IMR-90 (cell line): ENCODE results near the gene PAF1. TPM values are rescaled to one million over a fixed set of nuclear protein-coding genes. Genes with fewer than 3 reads are reported as not detected.

Source experiments
- ATAC-seq: fragments of 200-7000 bp; cut with Tn5 transposase; 2 replicates; pipeline ENCODE4 v1.9.1; 2020; ENCODE audit warnings: low read depth, mild to moderate bottlenecking, moderate library complexity
- BruUV-seq: library from RNA; stranded (reverse); fragments of 400-500 nt; replicated peaks from 2 replicates; lab custom pipeline; 2021; lab: Mats Ljungman, UMichigan
- CTCF ChIA-PET: fragments of 300-600 bp; formaldehyde crosslinking; extraction: SDS; loops from one replicate; lab custom pipeline; 2021; ENCODE audit warnings: antibody characterized with exemption; lab: Yijun Ruan, JAX
- POLR2A ChIA-PET: fragments of 300-600 bp; sonication (Branson Sonifier 250); formaldehyde crosslinking; loops from one replicate; lab custom pipeline; 2022; ENCODE audit warnings: antibody characterized with exemption; ENCODE audit not compliant: unreplicated experiment; lab: Charles Lee
- DNase-seq: peaks from one replicate; pipeline ENCODE4 v3.0.0; 2013
- H2AFZ ChIP-seq: replicated peaks from 2 replicates; pipeline ENCODE3; 2013; ENCODE audit warnings: low read length, mild to moderate bottlenecking; ENCODE audit not compliant: poor library complexity
- H2AK5ac ChIP-seq: 2 replicates; pipeline ENCODE4 v1.6.1; 2013; ENCODE audit warnings: low read depth, low read length, inconsistent platforms
- H2AK9ac ChIP-seq: replicated peaks from 2 replicates; pipeline ENCODE3; 2013; ENCODE audit warnings: mild to moderate bottlenecking, low read depth, low read length, moderate library complexity; ENCODE audit not compliant: poor library complexity
- H2BK120ac ChIP-seq: 2 replicates; pipeline ENCODE4 v1.6.1; 2013; ENCODE audit warnings: low read depth, low read length, inconsistent platforms
- H2BK15ac ChIP-seq: 3 replicates; pipeline ENCODE4 v1.6.1; 2013; ENCODE audit warnings: low read depth, low read length, inconsistent platforms
- H2BK20ac ChIP-seq: 2 replicates; pipeline ENCODE4 v1.6.1; 2013; ENCODE audit warnings: low read depth, mild to moderate bottlenecking, inconsistent platforms, low read length, moderate library complexity
- H2BK5ac ChIP-seq: 2 replicates; pipeline ENCODE4 v1.6.1; 2013; ENCODE audit warnings: mild to moderate bottlenecking, low read depth, low read length, inconsistent platforms; ENCODE audit not compliant: poor library complexity, severe bottlenecking
- H3K14ac ChIP-seq: replicated peaks from 2 replicates; pipeline ENCODE4 v1.6.1; 2013; ENCODE audit warnings: low read depth, low read length, inconsistent platforms
- H3K18ac ChIP-seq: 2 replicates; pipeline ENCODE4 v1.6.1; 2013; ENCODE audit warnings: low read depth, low read length, control low read depth
- H3K23ac ChIP-seq: 2 replicates; pipeline ENCODE4 v1.6.1; 2013; ENCODE audit warnings: low read depth, low read length, inconsistent platforms
- H3K27ac ChIP-seq: 2 replicates; pipeline ENCODE4 v1.5.1; 2013; ENCODE audit warnings: mild to moderate bottlenecking, control low read depth, low read length; ENCODE audit not compliant: insufficient read depth
- H3K27me3 ChIP-seq: 2 replicates; pipeline ENCODE4 v1.6.1; 2013; ENCODE audit warnings: low read length; ENCODE audit not compliant: control insufficient read depth, insufficient read depth
- H3K36me3 ChIP-seq: 2 replicates; pipeline ENCODE4 v1.6.1; 2013; ENCODE audit warnings: low read length, mixed read lengths; ENCODE audit not compliant: control insufficient read depth, insufficient read depth
- H3K4ac ChIP-seq: 2 replicates; pipeline ENCODE4 v1.6.1; 2013; ENCODE audit warnings: low read depth, low read length, inconsistent platforms
- H3K4me1 ChIP-seq: 2 replicates; pipeline ENCODE4 v1.6.1; 2013; ENCODE audit warnings: low read length, mixed read lengths; ENCODE audit not compliant: control insufficient read depth, insufficient read depth
- H3K4me2 ChIP-seq: 2 replicates; pipeline ENCODE4 v1.6.1; 2013; ENCODE audit warnings: low read depth, mild to moderate bottlenecking, control low read depth, low read length, moderate library complexity
- H3K4me3 ChIP-seq: 2 replicates; pipeline ENCODE4 v1.5.1; 2013; ENCODE audit warnings: low read depth, mild to moderate bottlenecking, control low read depth, low read length, moderate library complexity; ENCODE audit not compliant: insufficient read depth
- H3K56ac ChIP-seq: 2 replicates; pipeline ENCODE4 v1.6.1; 2013; ENCODE audit warnings: low read length, inconsistent platforms; ENCODE audit not compliant: insufficient read depth; ENCODE audit errors: extremely low read depth
- H3K79me1 ChIP-seq, 2 experiments: 2 replicates each; pipeline ENCODE4 v1.6.1; 2013; ENCODE audit warnings: low read length in 2 of 2, inconsistent platforms in 1 of 2, low read depth in 1 of 2
- H3K9ac ChIP-seq: 2 replicates; pipeline ENCODE4 v1.6.1; 2013; ENCODE audit warnings: low read depth, low read length, control low read depth
- H3K9me1 ChIP-seq: 2 replicates; pipeline ENCODE4 v1.6.1; 2013; ENCODE audit warnings: low read length, inconsistent platforms; ENCODE audit not compliant: insufficient read depth
- H3K9me3 ChIP-seq: 2 replicates; pipeline ENCODE4 v1.6.1; 2013; ENCODE audit warnings: low read length; ENCODE audit not compliant: control insufficient read depth, insufficient read depth
- H4K20me1 ChIP-seq: 2 replicates; pipeline ENCODE4 v1.6.1; 2013; ENCODE audit warnings: low read length, inconsistent platforms; ENCODE audit not compliant: insufficient read depth
- H4K5ac ChIP-seq: 2 replicates; pipeline ENCODE4 v1.6.1; 2013; ENCODE audit warnings: mild to moderate bottlenecking, low read depth, low read length, control low read depth
- H4K8ac ChIP-seq, 2 experiments: 2 replicates each; pipeline ENCODE4 v1.6.1; 2013; ENCODE audit warnings: low read depth in 2 of 2, low read length in 2 of 2, control low read depth in 1 of 2, inconsistent platforms in 1 of 2
- H4K91ac ChIP-seq: 2 replicates; pipeline ENCODE4 v1.6.1; 2013; ENCODE audit warnings: low read depth, low read length, inconsistent platforms; ENCODE audit not compliant: insufficient read depth
- RCOR1 ChIP-seq: IDR thresholded peaks from 2 replicates; pipeline ENCODE4 v1.6.1; 2012; ENCODE audit warnings: mild to moderate bottlenecking, low read length, improper control_type of control experiment; ENCODE audit not compliant: insufficient replicate concordance
- WGBS, 2 experiments: methylation state at CpG; one replicate each; pipeline versions ENCODE4 v1.1.5 to v1.1.7; 2013; ENCODE audit warnings: missing lambda C conversion rate in 2 of 2; ENCODE audit not compliant: insufficient read length in 1 of 2; ENCODE audit errors: extremely low coverage in 2 of 2; 5-methylcytosine and 5-hydroxymethylcytosine counted together
- dilution Hi-C: fragments of 300-500 bp; cut with HindIII; formaldehyde crosslinking; loops from one replicate; pipeline ENCODE4 v1.14.3; 2018; ENCODE audit warnings: low sequenced_read_pairs; ENCODE audit not compliant: unreplicated experiment
- in situ Hi-C: fragments of 300-500 bp; cut with MboI; formaldehyde crosslinking; loops from 3 replicates; pipeline ENCODE4 v1.14.3; 2019; ENCODE audit warnings: low sequenced_read_pairs, inconsistent platforms, mixed read lengths
- intact Hi-C: fragments of 100-400 bp; cut with micrococcal nuclease; formaldehyde crosslinking; loops from 2 replicates; pipeline ENCODE4 v1.10.0; 2022
- polyA plus RNA-seq, 3 experiments: library from polyadenylated mRNA; depleted of rRNA; stranded (reverse); fragments of >200 nt; gene quantifications; 2 replicates each; pipeline ENCODE4 v1.2.3, GENCODE V29; 2012; ENCODE audit warnings: low replicate concordance in 1 of 3
- total RNA-seq: library from RNA; depleted of rRNA; stranded (reverse); fragments of >200 nt; gene quantifications from 2 replicates; pipeline ENCODE4 v1.2.3, GENCODE V29; 2012

PAF1 gene
- total and polyA plus RNA-seq, 2 of the 4 experiments (the other 2 are of a cell fraction), result 45.7 to 54.3 TPM

- Histone ChIP-seq H3K9ac (no peak overlapping the region), H3K4ac (no peak overlapping the region), H3K9me3 (no peaks in the 10 kb centered on the region), H3K4me3 (no peak overlapping the region), H3K4me2 (no peak overlapping the region), H2BK15ac (no peak overlapping the region), H4K20me1 (peaks cover 11% of the 10 kb centered on the region), H3K56ac (no peak overlapping the region), H3K27me3 (no peaks in the 10 kb centered on the region), H2BK120ac (no peak overlapping the region), H2AK5ac (no peak overlapping the region), H3K79me1 (peaks cover 4 to 53% of the 10 kb centered on the region in 2 experiments; a peak in 3 of 4 replicates), H3K18ac (no peak overlapping the region), H3K4me1 (peaks cover 11% of the 10 kb centered on the region), H2AFZ (no peak overlapping the region), H2BK20ac (no peak overlapping the region), H3K23ac (no peak overlapping the region), H2BK5ac (no peak overlapping the region), H4K5ac (no peak overlapping the region), H3K36me3 (peaks cover 53% of the 10 kb centered on the region), H4K8ac (no peak overlapping the region), H3K27ac (no peak overlapping the region), H2AK9ac (no peak overlapping the region), H3K14ac (no peak overlapping the region), H3K9me1 (peaks cover 8% of the 10 kb centered on the region), H4K91ac (no peak overlapping the region)
- intact Hi-C loops (no loop called here), in situ Hi-C loops (loop anchor here (25.0 kb wide), 1 partner anchor 412 kb away; the partner anchor contains the start of genes DYRK1B and FBL), dilution Hi-C loops (no loop called here)
- 84% methylated on average over 10 of the region's 16 CpGs; no CpG with 5 or more reads in 1 of the 2 experiments for WGBS, 2 experiments
- no peak for TF ChIP-seq RCOR1
- DNase-seq (no peak), ATAC-seq (no peak)
- ChIA-PET CTCF (no interaction called here), POLR2A (no interaction called here)
- BruUV-seq, result no TSS peak
Measured at GRCh38 chr19:39424934-39425333, 34.0 kb upstream of the PAF1 start.
